HG03060 (cell line): ENCODE measurements around the gene CDC42.
"Not testable (repeated sequence)": the region's sequence is repeated elsewhere in the genome, so short reads cannot be mapped to it uniquely, and the experiment has no call there.

Source experiments
- ATAC-seq: cut with Tn5 transposase; IDR thresholded peaks from one replicate; pipeline ENCODE4 v1.9.1; 2021; ENCODE audit warnings: low read depth, moderate number of reproducible peaks; ENCODE audit not compliant: unreplicated experiment

CDC42 gene

DNA sequence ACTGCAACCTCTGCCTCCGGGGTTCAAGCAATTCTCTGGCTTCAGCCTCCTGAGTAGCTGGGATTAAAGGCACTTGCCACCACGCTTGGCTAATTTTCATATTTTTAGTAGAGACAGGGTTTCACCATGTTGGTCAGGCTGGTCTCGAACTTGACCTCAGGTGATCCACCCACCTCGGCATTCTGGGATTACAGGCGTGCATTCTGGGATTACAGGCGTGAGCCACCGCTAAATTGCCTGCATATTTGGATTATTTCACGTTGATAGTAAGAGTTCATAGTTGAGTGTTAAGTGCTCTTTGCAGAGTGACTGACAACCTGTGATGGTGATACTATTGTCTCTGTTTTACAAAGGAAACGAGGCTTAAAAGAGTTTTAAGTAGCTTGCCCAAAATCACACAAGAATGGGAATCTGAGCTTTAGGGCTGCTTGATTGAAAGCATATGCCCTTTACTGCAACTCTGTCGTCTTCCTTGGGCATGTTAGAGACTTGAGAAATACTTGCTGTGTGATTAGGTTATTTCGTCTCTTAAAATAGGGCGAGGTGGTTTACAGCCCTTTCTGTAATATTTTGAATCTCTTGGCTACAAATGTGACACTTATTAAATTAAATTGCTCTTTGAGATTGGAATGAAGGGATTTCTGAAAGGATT is 12.4 kb downstream of the CDC42 start:
- ATAC-seq, result no peak

DNA sequence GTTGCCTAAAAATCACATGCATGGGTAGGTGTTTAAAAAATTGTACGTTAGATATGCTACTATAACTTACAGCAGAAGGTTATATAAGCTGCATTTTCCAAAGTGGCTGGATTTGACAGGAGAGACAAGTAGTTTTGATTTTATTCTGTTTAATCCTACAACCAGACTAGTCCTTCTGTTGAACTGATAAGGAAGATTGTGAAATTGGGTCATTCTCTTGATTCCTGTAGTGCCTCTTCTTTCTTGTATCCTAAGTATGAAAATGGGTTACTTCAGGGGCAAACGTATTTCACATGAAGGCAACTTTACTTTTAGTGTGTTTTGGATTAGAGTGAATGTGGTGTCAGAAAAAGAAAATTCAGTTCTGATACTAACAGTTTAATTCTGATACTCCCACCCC is 19.0 kb downstream of the CDC42 start:
- no peak for ATAC-seq

DNA sequence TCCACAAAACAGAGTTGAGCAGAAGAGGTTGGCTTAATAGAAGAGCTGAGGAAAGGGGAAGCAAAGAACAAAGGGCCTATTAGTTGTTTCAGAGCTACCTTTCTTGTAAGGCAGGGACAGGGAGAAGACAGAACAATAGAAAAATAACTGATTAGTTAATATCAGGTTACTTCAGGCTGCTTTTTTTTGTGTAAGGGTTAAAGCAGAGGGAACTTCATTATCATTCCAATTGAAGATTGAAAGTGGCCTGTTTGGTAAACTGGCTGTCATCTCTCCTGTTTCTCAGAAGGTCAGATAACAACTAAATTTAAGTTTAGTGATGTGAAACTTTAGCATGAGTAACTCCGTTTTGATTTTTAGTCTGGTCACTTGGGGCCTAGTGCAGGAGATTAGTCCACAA is 22.3 kb downstream of the CDC42 start:
- no peak for ATAC-seq

DNA sequence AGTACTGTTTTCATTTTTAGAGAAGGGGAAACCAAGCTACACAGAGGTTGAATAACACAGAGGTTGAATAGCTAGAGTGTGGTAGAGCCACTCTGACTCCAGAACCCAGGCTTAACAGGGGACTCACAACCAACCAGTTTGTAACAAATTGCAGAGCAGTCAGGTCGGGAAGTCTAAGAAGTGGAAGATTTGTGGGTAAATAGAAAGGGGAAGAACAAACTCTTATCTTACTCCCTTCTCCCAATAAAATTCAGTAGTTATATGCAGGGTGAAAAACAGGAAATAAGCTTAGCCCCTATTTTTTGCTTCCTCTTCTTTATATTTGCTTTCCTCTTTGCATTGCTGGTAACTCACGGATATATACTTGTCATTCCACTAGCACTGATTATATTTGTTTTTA is 23.2 kb downstream of the CDC42 start:
- ATAC-seq, result no peak

DNA sequence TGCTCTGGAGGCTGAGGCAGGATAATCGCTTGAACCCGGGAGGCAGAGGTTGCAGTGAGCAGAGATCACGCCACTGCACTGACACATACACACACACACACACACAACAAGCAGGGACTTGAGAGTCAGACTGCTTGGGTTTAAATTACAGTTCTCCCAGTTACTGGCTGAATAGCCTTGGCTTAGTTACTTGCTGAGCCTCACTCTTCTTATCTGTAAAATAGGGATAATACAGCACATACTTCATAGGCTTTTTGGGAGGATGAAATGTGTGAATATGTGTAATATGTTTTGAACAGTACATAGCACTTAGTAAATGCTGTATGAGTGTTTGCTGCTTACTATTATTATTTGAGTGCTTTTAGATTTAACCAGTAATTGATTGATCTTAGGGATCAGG is 23.8 kb downstream of the CDC42 start:
- ATAC-seq, result no peak

DNA sequence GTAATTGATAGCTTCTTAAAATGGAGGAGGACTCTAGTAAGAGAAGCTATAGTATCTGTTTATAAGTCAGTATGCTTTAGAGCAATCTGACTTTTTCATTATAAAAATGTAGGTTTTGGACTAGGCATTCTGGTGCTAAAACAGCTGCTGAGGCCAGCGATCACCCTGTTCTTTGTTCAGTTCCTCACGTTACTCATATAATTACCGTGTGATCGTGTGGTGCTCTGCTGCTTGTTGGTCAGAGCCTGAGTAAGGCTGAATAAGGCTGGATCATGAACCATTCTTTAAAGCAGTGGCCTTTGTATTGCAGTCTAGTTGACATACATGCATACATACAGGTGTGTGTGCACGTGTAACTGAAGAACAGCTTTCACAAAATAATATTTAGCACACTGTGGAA is 25.2 kb downstream of the CDC42 start:
- ATAC-seq, result no peak

DNA sequence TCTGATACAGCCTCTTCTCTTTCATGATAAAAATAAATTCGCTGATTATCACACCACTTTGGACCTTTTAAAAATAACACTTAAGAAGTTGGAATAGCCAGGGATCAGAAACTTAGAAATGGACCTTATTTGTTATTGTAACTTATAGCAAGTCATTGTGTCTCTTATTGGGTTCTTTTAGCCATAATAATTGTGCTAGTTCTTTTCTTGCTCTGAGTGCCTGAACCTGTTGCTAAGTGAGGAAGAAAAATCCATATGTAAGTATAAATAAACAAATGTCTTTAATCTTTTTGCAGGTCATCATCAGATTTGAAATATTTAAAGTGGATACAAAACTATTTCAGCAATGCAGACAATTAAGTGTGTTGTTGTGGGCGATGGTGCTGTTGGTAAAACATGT is 25.6 kb downstream of the CDC42 start:
- no peak for ATAC-seq

DNA sequence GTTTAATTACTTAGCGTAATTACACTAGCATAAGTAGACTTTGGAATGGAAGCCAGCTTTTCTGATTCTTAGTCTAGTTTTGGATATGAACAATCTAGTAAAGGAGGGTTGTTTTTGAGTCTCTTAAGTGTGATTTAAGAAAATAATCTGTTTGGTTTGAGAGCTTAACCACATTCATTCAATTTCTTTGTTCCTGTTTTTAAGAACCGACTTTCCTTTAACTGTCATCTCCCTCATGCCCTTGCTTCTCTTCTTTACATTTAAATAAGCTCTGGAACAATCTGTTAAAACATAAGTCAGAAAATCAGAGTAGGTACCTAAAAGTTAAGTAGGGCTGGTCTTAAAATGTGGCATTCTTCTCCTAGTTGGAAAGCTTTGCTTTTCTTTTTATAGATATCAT is 27.7 kb downstream of the CDC42 start:
- ATAC-seq, result no peak

DNA sequence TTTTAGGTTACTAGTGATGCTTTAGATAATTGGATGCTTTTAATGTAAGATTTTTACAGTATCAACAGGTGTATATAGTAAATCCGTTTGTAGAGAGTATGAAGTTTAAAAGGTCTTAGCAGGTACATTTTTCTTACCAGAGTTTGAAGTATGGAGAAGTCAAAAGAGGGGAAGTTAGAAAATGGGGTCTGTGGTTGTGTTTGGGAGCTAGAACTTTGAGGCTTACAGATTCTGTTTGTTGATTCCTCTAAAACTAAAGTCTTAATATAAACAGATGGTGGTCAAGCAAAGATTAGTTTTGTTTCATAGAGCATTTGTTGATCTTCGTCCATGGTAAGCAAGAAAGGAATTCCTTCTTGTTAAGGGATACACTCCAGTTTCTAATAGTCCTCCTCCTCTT is 35.8 kb downstream of the CDC42 start:
- ATAC-seq, result no peak

DNA sequence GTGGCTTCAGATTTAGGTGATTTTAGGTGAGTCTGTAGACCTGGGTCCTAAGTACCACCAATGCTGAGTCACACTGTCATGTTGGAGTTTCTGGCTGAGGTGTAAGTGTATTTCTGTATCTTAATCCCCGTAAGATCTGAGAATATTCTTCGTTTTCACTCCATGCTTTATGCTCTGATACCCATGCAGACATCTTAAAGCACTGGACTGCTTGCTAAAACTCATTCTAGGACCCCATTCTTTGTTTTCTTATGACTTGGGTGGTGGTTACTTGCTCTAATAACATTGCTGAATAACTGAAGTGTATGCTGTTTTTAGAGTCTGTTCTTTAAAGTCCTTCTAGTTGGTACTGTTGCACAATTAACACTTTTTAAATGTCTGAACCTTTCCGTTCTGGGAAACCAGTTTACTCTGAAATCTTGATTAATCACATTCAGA is 36.6 kb downstream of the CDC42 start:
- no peak for ATAC-seq

DNA sequence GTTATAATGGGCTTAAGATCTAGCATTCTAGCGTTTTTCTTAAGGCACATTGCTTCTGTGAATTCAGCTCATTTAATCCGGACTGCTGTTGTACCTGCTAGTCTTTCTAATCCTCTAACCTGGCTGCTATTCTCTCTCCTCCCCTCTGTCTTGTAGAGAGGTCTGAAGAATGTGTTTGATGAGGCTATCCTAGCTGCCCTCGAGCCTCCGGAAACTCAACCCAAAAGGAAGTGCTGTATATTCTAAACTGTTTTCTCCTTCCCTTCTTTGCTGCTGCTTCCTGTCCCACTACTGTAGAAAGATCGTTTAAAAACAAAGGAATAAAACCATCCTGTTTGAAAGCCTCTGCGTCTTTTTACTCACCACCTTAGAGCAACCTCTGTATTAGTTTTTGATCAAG is 37.3 kb downstream of the CDC42 start:
- no peak for ATAC-seq

DNA sequence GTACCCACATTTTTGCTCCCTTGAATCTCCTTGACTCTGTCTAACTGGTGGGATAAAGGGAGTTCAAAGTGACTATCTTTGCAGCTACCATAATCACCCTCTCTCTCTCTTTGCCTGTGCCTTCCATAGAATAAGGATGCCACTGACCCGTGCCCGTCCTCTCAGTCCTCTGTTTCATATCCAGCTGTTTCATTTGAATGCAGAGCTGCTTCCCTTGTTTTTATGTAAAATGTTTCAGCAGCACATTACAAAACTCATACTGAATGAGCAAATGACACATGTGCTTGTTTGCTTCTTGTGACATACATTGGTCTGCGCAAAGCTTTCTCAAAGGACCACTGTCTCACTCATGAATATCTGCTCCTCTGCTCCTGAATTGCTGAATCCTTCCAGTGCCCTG is 38.4 kb downstream of the CDC42 start:
- ATAC-seq, result no peak

DNA sequence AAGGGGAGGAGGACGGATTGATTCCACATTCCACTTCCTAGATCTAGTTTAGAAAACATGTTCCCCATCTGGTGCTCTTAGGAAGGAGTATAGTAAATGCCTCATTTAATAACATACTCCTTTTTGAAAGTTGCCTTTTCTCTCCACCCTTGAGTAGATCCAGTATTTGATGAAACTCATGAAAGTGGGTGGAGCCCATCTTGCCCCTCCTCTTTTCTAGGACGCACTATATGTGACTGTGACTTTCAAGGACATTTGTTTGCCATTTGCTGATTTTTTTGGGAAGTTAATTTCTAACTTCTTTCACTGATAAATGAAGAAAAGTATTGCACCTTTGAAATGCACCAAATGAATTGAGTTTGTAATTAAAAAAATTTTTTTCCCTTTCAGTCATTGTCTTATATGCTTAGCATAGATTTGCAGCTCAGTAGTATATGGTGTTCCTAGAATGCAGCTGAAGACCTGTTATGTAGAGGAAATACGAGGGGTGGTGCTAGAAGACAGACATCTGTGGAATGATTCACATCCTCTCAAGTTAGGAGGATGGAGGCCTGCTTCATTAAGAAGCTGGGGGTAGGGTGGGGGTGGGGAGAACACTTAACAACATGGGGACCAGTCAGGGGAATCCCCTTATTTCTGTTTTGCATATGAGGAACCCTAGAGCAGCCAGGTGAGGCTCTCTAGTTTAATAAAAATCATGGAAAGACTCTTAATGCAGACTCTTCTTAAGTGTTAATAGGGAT is 39.7 kb downstream of the CDC42 start:
- ATAC-seq, result not testable (repeated sequence)

DNA sequence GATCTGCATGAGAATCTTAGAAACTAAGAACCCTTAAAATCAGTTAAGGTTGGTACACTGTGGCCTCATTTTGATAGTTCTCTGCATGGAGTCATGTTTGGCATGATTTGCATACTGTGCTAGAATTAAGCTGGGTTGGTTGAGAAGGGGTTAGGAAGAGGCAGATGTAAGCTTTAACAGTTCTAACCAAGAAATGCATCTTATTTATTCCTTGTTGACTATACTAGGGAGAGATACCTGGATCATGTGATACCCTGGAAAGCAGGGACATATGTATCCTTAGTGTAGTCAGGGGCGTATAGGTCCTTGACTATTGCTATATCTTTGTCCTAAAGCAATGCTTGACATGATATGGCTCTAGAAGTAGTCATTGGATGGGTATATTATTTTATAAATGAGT is 41.0 kb downstream of the CDC42 start:
- no peak for ATAC-seq

DNA sequence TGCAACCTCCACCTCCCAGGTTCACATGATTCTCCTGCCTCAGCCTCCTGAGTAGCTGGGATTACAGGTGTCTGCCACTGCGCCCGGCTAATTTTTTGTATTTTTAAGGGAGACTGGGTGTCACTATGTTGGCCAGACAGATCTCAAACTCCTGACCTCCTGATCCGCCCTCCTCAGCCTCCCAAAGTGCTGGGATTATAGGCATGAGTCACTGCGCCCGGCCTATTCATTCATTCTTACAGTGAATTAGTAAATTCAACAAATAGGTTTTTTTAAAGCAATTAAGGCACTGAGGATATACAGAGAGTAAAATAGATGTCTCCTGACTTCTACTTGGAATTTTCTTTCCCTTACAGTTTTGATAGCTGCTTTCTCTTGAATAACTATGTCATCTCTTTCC is 43.5 kb downstream of the CDC42 start:
- no peak for ATAC-seq

DNA sequence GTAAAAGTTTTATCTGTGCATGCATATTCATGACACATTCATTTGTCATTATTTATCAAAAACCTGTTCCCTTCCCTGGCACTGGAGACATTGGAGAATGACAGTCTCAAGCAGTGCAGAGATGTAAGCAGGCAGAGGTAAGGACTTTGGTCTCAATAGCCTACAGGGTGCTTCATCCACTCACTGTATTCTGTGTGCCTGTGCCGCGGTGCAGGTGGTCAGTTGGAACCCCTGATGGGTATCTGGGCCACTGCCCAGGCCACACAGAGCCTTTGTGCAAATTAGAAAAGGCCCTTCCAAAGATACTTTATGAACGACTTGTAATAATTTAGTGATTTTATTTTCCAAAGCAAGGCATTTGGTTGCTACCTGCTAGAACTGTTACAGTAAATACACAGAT is 44.0 kb downstream of the CDC42 start:
- ATAC-seq, result no peak

DNA sequence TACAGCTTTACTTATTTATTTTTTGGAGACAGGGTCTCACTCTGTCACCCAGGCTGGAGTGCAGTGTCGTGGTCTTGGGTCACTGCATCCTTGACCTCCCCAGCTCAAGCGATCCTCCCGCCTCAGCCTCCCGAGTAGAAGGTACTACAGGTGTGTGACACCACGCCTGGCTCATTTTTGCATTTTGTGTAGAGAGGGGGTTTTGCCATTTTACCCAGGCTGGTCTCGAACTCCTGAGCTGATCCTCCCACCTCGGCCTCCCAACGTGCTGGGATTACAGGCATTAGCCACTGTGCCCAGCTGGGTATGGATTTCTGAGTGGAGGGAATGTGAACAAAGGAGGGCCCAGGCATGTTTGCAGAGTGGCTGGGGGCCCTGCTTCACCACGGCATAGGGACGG is 46.2 kb downstream of the CDC42 start:
- no peak for ATAC-seq

DNA sequence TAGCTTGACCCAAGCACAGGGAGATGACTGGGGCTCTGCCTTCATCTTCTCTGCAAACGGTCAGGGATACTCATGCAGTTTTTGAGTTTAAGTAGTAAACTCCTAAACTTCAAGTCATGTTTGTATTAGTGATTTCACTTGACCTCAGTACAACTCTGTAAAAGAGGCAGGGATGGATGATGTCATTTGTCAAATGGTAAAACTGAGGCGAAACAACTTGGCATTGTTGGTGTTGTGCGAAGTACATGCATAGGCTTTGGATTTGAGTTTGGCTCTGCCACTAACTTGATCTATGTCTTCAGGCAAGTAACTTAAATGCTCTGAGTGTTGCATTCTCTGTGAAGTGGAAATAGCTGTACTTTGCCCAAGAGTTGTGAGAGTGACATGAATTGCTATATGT is 47.7 kb downstream of the CDC42 start:
- ATAC-seq, result no peak

DNA sequence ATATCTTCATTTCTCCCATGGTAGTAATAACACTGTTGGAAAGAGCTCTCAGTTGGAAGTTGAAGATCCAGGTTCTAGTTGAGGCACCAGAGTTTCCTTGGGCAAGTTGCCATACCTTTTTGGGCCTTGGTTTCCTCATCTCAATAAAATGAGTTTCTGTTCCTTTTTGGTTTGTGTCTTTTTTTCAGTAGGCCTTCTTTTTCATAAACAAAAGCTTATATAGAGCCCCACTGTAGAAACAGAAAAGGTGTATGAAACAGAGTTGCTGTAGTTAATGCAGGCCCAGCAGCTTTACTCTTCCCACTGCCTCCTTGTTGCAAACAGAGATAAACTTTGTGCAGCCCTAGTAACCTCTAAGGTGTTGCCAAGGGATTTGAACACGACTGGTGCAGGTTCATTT is 48.7 kb downstream of the CDC42 start:
- ATAC-seq, result no peak

DNA sequence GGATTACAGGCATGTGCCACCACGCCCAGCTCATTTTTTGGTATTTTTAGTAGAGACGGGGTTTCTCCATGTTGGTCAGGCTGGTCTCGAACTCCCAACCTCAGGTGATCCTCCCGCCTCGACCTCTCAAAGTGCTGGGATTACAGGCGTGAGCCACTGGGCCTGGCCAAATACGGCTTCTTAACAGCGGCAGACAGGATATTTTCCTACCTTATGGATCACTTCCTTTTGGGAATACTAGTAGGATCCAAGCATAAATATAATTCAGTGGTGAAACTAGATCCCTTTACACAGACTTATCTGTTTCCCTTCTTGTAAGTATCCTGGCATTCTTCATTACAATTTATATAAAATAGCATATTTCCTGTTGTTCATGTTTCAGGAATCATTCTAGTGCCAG is 49.5 kb downstream of the CDC42 start:
- no peak for ATAC-seq

DNA sequence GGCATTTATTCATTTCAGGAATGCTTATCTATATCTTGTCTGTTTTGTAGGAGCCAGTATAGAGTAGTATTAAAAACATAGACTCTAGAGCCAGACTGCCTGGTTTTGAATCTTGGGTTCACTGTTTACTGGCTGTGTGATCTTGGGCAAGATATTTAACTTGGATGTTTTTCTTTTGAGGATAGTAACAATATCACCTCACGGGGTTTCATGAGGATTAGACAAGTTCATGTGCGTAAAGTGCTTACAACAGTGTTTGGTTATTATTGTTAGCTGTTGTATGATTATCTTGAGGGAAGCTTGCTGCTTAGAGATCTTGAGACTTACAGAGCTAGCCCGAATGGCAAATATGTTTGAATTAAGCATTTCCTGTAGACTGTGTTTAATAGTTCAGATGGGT is 50.2 kb downstream of the CDC42 start:
- ATAC-seq, result no peak

DNA sequence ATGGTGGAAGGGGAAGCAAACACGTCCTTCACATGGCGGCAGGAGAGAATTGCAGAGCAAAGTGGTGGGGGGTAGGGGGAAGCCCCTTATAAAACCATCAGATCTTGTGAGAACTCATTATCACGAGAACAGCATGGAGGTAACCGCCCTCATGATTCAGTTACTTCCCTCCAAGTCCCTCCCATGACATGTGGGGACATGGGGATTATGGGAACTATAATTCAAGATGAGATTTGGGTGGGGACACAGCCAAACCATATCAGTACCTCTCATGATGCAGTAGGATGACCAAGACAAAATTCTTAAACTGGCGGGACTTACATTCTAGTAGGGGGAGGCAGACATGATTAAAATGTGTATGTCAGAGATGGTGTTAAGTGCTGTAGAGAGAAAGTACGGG is 51.6 kb downstream of the CDC42 start:
- ATAC-seq, result no peak
